ENCODE data around the gene IPO4. TPM values are rescaled to one million over a fixed set of nuclear protein-coding genes. Genes with fewer than 3 reads are reported as not detected.

Gene IPO4
- total and polyA plus RNA-seq, 2 donors (not counting 1 experiment from before 2014, with no cell fraction given): 12.4 to 25.3 TPM

DNA sequence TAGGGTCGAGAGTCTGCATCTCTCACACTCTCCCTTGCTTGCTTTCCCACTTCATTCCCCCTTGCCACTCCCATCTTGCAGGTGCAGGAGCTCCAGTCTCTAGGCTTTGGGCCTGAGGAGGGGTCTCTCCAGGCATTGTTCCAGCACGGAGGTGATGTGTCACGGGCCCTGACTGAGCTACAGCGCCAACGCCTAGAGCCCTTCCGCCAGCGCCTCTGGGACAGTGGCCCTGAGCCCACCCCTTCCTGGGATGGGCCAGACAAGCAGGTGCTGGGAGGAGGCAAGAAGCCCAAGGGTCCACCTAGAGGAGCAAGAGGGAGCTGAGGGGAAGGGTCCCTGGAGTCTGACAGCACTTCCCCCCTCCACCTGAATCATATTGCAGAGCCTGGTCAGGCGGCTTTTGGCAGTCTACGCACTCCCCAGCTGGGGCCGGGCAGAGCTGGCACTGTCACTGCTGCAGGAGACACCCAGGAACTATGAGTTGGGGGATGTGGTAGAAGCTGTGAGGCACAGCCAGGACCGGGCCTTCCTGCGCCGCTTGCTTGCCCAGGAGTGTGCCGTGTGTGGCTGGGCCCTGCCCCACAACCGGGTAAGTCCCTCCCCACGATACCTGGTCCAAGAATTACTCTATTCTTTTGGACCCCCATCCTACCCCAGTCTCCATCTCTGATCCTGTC is 37.1 kb downstream of the IPO4 start:
- no peaks in the 10 kb centered on the region for H3K4me1 ChIP-seq (ENCODE audit: control insufficient read depth, extremely low read depth, insufficient read depth, low read length)
- peaks cover 24% of the 10 kb centered on the region for H3K36me3 ChIP-seq (ENCODE audit: control insufficient read depth, insufficient read depth, low read length)
- H3K9me3 ChIP-seq (ENCODE audit: control insufficient read depth, insufficient read depth, low read depth, low read length): no peaks in the 10 kb centered on the region
- no peak overlapping the region for H3K4me3 ChIP-seq (replicated peaks in 1 of 4; ENCODE audit: control extremely low read depth in 1 of 4, insufficient read depth in 1 of 4, low read depth in 3 of 4, low read length in 4 of 4)
- TF ChIP-seq EZH2 (IDR thresholded peaks at IDR 0.05; ENCODE audit: low read length, missing control alignments): no peak
- TF ChIP-seq, protein P1, sequence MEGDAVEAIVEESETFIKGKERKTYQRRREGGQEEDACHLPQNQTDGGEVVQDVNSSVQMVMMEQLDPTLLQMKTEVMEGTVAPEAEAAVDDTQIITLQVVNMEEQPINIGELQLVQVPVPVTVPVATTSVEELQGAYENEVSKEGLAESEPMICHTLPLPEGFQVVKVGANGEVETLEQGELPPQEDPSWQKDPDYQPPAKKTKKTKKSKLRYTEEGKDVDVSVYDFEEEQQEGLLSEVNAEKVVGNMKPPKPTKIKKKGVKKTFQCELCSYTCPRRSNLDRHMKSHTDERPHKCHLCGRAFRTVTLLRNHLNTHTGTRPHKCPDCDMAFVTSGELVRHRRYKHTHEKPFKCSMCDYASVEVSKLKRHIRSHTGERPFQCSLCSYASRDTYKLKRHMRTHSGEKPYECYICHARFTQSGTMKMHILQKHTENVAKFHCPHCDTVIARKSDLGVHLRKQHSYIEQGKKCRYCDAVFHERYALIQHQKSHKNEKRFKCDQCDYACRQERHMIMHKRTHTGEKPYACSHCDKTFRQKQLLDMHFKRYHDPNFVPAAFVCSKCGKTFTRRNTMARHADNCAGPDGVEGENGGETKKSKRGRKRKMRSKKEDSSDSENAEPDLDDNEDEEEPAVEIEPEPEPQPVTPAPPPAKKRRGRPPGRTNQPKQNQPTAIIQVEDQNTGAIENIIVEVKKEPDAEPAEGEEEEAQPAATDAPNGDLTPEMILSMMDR (conservative IDR thresholded peaks at IDR 0.05 in 1 of 2, IDR thresholded peaks at IDR 0.05 in 1 of 2; ENCODE audit: low read depth in 1 of 2, low read length in 2 of 2): no peak
- no peak overlapping the region for H3K4me2 ChIP-seq (ENCODE audit: extremely low read depth, insufficient read depth, low read length)
- no peak for DNase-seq (ENCODE audit: low read depth in 2 of 2)
- H3K9ac ChIP-seq (ENCODE audit: insufficient read depth, low read length): no peak overlapping the region
- H3K79me2 ChIP-seq (ENCODE audit: control insufficient read depth, insufficient read depth, low read length): peaks cover 18% of the 10 kb centered on the region
- H4K20me1 ChIP-seq (ENCODE audit: control insufficient read depth, extremely low read depth, insufficient read depth, low read length): no peaks in the 10 kb centered on the region
- no peaks in the 10 kb centered on the region for H3K27me3 ChIP-seq (ENCODE audit: control insufficient read depth, insufficient read depth, low read length)
- H2AFZ ChIP-seq (ENCODE audit: low read length): no peak overlapping the region
- no peak overlapping the region for H3K27ac ChIP-seq (ENCODE audit: insufficient read depth, low read length)

DNA sequence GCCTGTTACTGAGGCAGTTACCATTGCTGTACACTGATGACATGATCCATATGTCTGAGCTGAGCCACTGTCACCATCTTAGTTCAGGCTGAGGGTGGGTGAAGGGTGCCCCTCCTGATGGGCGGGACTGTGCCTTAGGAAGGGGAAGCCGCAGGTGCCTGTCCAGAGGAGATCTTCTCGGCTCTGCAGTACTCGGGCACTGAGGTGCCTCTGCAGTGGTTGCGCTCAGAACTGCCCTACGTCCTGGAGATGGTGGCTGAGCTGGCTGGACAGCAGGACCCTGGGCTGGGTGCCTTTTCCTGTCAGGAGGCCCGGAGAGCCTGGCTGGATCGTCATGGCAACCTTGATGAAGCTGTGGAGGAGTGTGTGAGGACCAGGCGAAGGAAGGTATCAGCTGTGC is 37.6 kb downstream of the IPO4 start:
- Histone ChIP-seq H2AFZ (ENCODE audit: low read length) (no peak overlapping the region), H3K4me1 (ENCODE audit: control insufficient read depth, extremely low read depth, insufficient read depth, low read length) (no peaks in the 10 kb centered on the region), H3K27ac (ENCODE audit: insufficient read depth, low read length) (no peak overlapping the region), H3K4me2 (ENCODE audit: extremely low read depth, insufficient read depth, low read length) (no peak overlapping the region), H3K36me3 (ENCODE audit: control insufficient read depth, insufficient read depth, low read length) (peaks cover 24% of the 10 kb centered on the region), H3K9ac (ENCODE audit: insufficient read depth, low read length) (no peak overlapping the region), H3K4me3 (replicated peaks in 1 of 4; ENCODE audit: control extremely low read depth in 1 of 4, insufficient read depth in 1 of 4, low read depth in 3 of 4, low read length in 4 of 4) (no peak overlapping the region), H4K20me1 (ENCODE audit: control insufficient read depth, extremely low read depth, insufficient read depth, low read length) (no peaks in the 10 kb centered on the region), H3K79me2 (ENCODE audit: control insufficient read depth, insufficient read depth, low read length) (peaks cover 18% of the 10 kb centered on the region), H3K9me3 (ENCODE audit: control insufficient read depth, insufficient read depth, low read depth, low read length) (no peaks in the 10 kb centered on the region), H3K27me3 (ENCODE audit: control insufficient read depth, insufficient read depth, low read length) (no peaks in the 10 kb centered on the region)
- TF ChIP-seq, protein P1 (conservative IDR thresholded peaks at IDR 0.05 in 1 of 2, IDR thresholded peaks at IDR 0.05 in 1 of 2; ENCODE audit: low read depth in 1 of 2, low read length in 2 of 2): no peak
- no peak for TF ChIP-seq EZH2 (IDR thresholded peaks at IDR 0.05; ENCODE audit: low read length, missing control alignments)
- DNase-seq (ENCODE audit: low read depth in 2 of 2): no peak

DNA sequence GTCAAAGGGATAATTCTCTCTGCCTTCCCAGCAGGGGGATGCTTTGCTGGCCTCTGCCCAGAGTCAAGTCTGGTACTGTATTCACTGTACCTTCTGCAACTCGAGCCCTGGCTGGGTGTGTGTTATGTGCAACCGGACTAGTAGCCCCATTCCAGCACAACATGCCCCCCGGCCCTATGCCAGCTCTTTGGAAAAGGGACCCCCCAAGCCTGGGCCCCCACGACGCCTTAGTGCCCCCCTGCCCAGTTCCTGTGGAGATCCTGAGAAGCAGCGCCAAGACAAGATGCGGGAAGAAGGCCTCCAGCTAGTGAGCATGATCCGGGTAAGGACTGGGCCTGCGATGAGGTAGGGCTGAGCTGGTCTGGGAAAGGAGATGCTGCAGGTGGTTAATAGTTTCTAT is 38.0 kb downstream of the IPO4 start:
- no peaks in the 10 kb centered on the region for H3K27me3 ChIP-seq (ENCODE audit: control insufficient read depth, insufficient read depth, low read length)
- H3K27ac ChIP-seq (ENCODE audit: insufficient read depth, low read length): no peak overlapping the region
- H3K4me1 ChIP-seq (ENCODE audit: control insufficient read depth, extremely low read depth, insufficient read depth, low read length): no peaks in the 10 kb centered on the region
- TF ChIP-seq, protein P1 (conservative IDR thresholded peaks at IDR 0.05 in 1 of 2, IDR thresholded peaks at IDR 0.05 in 1 of 2; ENCODE audit: low read depth in 1 of 2, low read length in 2 of 2): no peak
- no peak for TF ChIP-seq EZH2 (IDR thresholded peaks at IDR 0.05; ENCODE audit: low read length, missing control alignments)
- no peaks in the 10 kb centered on the region for H4K20me1 ChIP-seq (ENCODE audit: control insufficient read depth, extremely low read depth, insufficient read depth, low read length)
- H3K9ac ChIP-seq (ENCODE audit: insufficient read depth, low read length): no peak overlapping the region
- no peak overlapping the region for H2AFZ ChIP-seq (ENCODE audit: low read length)
- H3K36me3 ChIP-seq (ENCODE audit: control insufficient read depth, insufficient read depth, low read length): peaks cover 23% of the 10 kb centered on the region
- no peaks in the 10 kb centered on the region for H3K9me3 ChIP-seq (ENCODE audit: control insufficient read depth, insufficient read depth, low read depth, low read length)
- DNase-seq (ENCODE audit: low read depth in 2 of 2): no peak
- no peak overlapping the region for H3K4me2 ChIP-seq (ENCODE audit: extremely low read depth, insufficient read depth, low read length)
- no peak overlapping the region for H3K4me3 ChIP-seq (replicated peaks in 1 of 4; ENCODE audit: control extremely low read depth in 1 of 4, insufficient read depth in 1 of 4, low read depth in 3 of 4, low read length in 4 of 4)
- peaks cover 22% of the 10 kb centered on the region for H3K79me2 ChIP-seq (ENCODE audit: control insufficient read depth, insufficient read depth, low read length)

Data from fibroblast of lung (primary cell).